ENCODE measurements around the gene MTUS2.

The MTUS2 gene

DNA sequence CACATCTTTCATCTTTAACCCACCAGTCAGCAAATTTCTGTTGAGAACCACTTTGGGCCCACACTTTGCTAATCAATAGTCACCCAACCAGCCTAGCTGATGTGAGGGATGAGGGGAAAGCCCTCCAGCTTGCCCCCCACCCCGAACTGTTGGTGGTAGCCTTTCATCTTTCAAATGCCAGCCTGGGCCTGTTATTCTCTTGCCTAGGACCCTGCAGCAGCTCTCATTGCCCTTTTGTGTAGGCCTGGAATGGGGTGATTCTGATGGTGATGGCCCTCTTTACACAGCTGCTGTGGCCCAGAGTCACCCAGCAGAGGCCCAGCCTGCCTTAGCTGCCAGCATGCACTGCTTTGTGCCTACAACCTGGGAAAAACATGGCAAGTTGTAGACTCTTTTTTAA is 480.9 kb downstream of the MTUS2 start:
- Histone ChIP-seq H3K79me2 (ENCODE audit: control insufficient read depth, insufficient read depth, low read length, unreplicated experiment) (no peaks in the 10 kb centered on the region), H3K4me1 (ENCODE audit: control insufficient read depth, insufficient read depth, low read length, unreplicated experiment) (no peaks in the 10 kb centered on the region), H2AFZ (ENCODE audit: low read length, unreplicated experiment) (no peak overlapping the region), H3K27ac (ENCODE audit: low read depth, low read length) (no peak overlapping the region), H3K4me3 (ENCODE audit: low read depth, low read length) (no peak overlapping the region), H3K36me3 (ENCODE audit: insufficient read depth, low read length) (no peaks in the 10 kb centered on the region), H3K27me3 (ENCODE audit: insufficient read depth, low read length) (no peaks in the 10 kb centered on the region)

DNA sequence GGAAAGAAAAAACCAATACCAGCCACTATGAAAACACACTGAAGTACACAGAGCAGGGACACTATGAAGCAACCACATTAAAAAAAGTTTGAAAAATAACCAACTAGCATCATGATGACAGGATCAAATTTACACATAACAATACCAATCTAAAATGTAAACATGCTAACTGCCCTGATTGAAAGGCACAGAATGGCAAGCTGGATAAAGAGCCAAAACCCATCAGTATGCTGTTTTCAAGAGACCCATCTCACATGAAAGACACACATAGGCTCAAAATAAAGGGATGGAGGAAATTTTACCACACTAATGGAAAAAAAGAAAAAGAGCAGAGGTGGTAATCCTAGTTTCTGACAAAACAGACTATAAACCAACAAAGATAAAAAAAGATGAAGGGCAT is 484.0 kb downstream of the MTUS2 start:
- no peaks in the 10 kb centered on the region for H3K79me2 ChIP-seq (ENCODE audit: control insufficient read depth, insufficient read depth, low read length, unreplicated experiment)
- no peak overlapping the region for H2AFZ ChIP-seq (ENCODE audit: low read length, unreplicated experiment)
- H3K36me3 ChIP-seq (ENCODE audit: insufficient read depth, low read length) = no peaks in the 10 kb centered on the region
- no peaks in the 10 kb centered on the region for H3K4me1 ChIP-seq (ENCODE audit: control insufficient read depth, insufficient read depth, low read length, unreplicated experiment)
- H3K4me3 ChIP-seq (ENCODE audit: low read depth, low read length) = no peak overlapping the region
- H3K27me3 ChIP-seq (ENCODE audit: insufficient read depth, low read length) = no peaks in the 10 kb centered on the region
- no peak overlapping the region for H3K27ac ChIP-seq (ENCODE audit: low read depth, low read length)

DNA sequence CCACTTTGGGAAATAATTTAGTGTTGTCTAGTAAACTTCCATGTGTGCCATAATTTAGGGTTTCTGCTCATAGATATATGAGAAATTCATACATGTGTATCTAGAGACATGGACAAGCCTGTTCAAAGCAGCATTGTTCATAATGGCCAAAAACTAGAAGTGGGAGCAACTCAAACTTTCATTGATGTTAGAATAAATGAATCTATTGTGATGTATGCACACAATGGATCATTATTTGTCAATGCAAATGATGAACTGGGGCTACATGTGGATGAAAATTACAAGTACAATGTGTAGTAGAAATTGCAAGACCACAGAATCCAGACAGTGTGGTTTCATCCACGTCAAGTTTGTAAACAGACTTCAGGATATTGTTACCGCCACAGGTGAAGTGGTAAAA is 490.7 kb downstream of the MTUS2 start:
- Histone ChIP-seq H3K4me3 (ENCODE audit: low read depth, low read length) (no peak overlapping the region), H3K4me1 (ENCODE audit: control insufficient read depth, insufficient read depth, low read length, unreplicated experiment) (no peaks in the 10 kb centered on the region), H3K27ac (ENCODE audit: low read depth, low read length) (no peak overlapping the region), H3K27me3 (ENCODE audit: insufficient read depth, low read length) (no peaks in the 10 kb centered on the region), H3K79me2 (ENCODE audit: control insufficient read depth, insufficient read depth, low read length, unreplicated experiment) (no peaks in the 10 kb centered on the region), H3K36me3 (ENCODE audit: insufficient read depth, low read length) (no peaks in the 10 kb centered on the region), H2AFZ (ENCODE audit: low read length, unreplicated experiment) (no peak overlapping the region)

DNA sequence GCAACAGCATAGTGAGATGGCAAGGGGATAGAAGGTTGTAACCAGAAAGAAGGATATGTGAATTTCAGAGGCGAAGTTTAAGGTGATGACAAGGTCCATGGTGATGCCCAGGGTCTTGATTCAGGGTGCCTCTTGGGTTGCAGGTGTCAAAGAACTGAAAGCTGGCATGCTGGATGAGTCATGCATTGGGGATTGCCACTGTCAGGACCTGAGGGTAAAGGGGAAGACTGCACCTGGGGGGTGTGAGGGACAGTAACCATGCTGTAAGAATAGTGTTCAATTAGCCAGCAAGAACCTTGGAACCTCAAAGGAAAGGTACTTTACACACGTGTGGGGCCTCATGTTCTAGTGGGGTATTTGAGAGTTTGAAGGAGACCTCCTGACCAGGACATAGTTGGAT is 495.7 kb downstream of the MTUS2 start:
- Histone ChIP-seq H3K4me3 (ENCODE audit: low read depth, low read length) (no peak overlapping the region), H3K27ac (ENCODE audit: low read depth, low read length) (no peak overlapping the region), H3K4me1 (ENCODE audit: control insufficient read depth, insufficient read depth, low read length, unreplicated experiment) (no peaks in the 10 kb centered on the region), H2AFZ (ENCODE audit: low read length, unreplicated experiment) (no peak overlapping the region), H3K27me3 (ENCODE audit: insufficient read depth, low read length) (peaks cover 23% of the 10 kb centered on the region), H3K36me3 (ENCODE audit: insufficient read depth, low read length) (no peaks in the 10 kb centered on the region), H3K79me2 (ENCODE audit: control insufficient read depth, insufficient read depth, low read length, unreplicated experiment) (no peaks in the 10 kb centered on the region)

DNA sequence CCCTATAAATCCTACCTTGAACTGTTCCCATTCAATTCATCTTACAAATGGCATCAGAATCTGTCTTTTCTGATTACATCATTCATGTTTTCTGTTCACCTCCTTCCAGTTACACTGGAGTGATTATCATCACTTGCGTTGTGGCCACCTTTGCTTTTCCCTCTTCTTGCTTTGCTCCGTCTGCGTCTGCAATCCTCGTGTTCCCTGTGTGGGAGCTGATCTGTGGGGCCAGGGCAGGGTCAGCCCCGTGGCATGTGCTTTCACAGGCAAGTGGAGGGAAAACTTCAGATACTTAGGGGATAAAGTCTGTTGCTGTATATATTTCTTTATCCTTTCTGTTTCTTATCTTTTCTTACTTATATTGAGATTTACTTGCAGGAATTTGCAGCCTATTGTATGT is 497.7 kb downstream of the MTUS2 start:
- H3K79me2 ChIP-seq (ENCODE audit: control insufficient read depth, insufficient read depth, low read length, unreplicated experiment) = no peaks in the 10 kb centered on the region
- H3K4me1 ChIP-seq (ENCODE audit: control insufficient read depth, insufficient read depth, low read length, unreplicated experiment) = no peaks in the 10 kb centered on the region
- peaks cover 26% of the 10 kb centered on the region for H3K27me3 ChIP-seq (ENCODE audit: insufficient read depth, low read length)
- no peak overlapping the region for H3K27ac ChIP-seq (ENCODE audit: low read depth, low read length)
- no peaks in the 10 kb centered on the region for H3K36me3 ChIP-seq (ENCODE audit: insufficient read depth, low read length)
- H2AFZ ChIP-seq (ENCODE audit: low read length, unreplicated experiment) = no peak overlapping the region
- H3K4me3 ChIP-seq (ENCODE audit: low read depth, low read length) = no peak overlapping the region

DNA sequence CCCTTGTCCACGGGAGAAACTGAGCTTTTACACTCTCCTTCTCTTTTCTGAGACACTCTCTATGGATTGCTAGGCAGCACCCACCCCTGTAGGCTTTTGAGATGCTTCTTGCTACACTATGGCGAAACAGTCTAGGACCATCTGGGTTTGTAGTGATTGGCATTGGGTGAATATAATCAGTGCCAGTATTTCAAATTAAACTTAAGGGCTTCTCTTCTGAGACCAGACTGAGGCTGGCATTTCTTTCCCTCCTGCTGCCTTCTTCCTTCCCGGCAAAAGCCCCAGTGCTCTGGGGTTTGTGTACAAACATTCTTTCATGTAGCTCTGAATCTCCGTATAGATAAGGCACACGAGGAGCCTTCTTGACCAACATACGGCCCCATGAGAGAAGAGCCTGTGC is 498.6 kb downstream of the MTUS2 start:
- H3K79me2 ChIP-seq (ENCODE audit: control insufficient read depth, insufficient read depth, low read length, unreplicated experiment) = no peaks in the 10 kb centered on the region
- H3K27me3 ChIP-seq (ENCODE audit: insufficient read depth, low read length) = peaks cover 27% of the 10 kb centered on the region
- no peaks in the 10 kb centered on the region for H3K36me3 ChIP-seq (ENCODE audit: insufficient read depth, low read length)
- no peaks in the 10 kb centered on the region for H3K4me1 ChIP-seq (ENCODE audit: control insufficient read depth, insufficient read depth, low read length, unreplicated experiment)
- no peak overlapping the region for H3K4me3 ChIP-seq (ENCODE audit: low read depth, low read length)
- no peak overlapping the region for H2AFZ ChIP-seq (ENCODE audit: low read length, unreplicated experiment)
- H3K27ac ChIP-seq (ENCODE audit: low read depth, low read length) = no peak overlapping the region

DNA sequence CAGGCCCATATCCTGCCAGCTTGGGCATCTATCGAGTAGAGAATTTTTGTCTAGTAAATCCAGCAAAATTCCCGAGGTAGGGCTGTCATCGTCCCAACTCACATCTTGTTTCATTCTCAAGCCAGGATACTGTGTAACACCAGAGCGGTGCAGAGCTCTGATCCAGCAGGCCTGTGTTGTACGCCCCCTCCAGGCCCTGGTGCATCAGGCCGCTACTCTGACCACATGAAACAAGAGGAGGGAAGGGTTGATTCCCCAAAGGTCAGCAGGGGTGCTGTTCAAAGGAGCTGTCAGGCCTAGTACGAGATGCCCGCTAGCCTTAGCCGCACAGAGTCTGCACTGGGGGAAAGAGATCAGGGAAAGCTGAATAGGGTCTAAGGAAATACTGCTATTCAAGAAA is 499.3 kb downstream of the MTUS2 start:
- Histone ChIP-seq H3K4me1 (ENCODE audit: control insufficient read depth, insufficient read depth, low read length, unreplicated experiment) (no peaks in the 10 kb centered on the region), H2AFZ (ENCODE audit: low read length, unreplicated experiment) (no peak overlapping the region), H3K27me3 (ENCODE audit: insufficient read depth, low read length) (peaks cover 34% of the 10 kb centered on the region), H3K4me3 (ENCODE audit: low read depth, low read length) (no peak overlapping the region), H3K79me2 (ENCODE audit: control insufficient read depth, insufficient read depth, low read length, unreplicated experiment) (no peaks in the 10 kb centered on the region), H3K36me3 (ENCODE audit: insufficient read depth, low read length) (no peaks in the 10 kb centered on the region), H3K27ac (ENCODE audit: low read depth, low read length) (no peak overlapping the region)

DNA sequence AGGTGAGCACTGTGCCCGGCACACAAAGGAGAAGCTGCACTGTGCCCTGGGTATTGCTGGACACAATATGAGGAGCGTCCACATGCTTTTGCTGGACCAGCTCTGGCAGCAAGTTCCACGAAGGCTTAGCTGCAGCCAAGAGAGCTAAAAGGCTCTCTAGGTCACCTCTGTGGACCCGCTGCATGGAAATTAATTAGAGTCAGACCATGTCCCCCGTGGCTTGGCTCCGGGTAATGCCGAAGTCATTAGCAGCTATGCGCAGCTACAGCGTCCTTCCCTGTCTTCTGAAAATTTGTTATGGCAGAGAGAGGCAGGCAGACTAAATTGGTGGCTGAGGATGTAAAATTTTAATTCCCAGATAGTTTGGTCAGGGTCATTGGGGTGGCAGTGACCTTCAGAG is 503.8 kb downstream of the MTUS2 start:
- Histone ChIP-seq H3K27me3 (ENCODE audit: insufficient read depth, low read length) (peaks cover 22% of the 10 kb centered on the region), H3K36me3 (ENCODE audit: insufficient read depth, low read length) (no peaks in the 10 kb centered on the region), H3K4me3 (ENCODE audit: low read depth, low read length) (no peak overlapping the region), H2AFZ (ENCODE audit: low read length, unreplicated experiment) (no peak overlapping the region), H3K79me2 (ENCODE audit: control insufficient read depth, insufficient read depth, low read length, unreplicated experiment) (no peaks in the 10 kb centered on the region), H3K27ac (ENCODE audit: low read depth, low read length) (no peak overlapping the region), H3K4me1 (ENCODE audit: control insufficient read depth, insufficient read depth, low read length, unreplicated experiment) (no peaks in the 10 kb centered on the region)

DNA sequence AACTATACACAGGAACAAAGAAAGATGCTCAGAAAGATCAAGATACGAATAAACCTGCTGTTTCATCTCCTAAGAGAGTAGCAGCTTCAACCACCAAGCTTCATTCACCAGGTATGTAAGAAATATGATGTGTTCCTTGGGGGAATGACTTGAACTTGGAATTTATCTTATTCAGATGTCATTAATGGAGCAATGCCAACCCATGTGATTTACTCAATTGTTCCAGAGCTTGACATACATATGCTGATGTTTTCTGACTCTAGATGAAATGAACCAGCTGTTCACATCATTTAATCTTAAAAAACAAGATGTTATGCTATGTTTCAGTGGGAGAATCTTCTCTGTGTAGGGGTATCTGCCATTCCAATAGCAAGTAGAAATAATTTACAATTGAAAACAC is 504.5 kb downstream of the MTUS2 start:
- Histone ChIP-seq H3K4me3 (ENCODE audit: low read depth, low read length) (no peak overlapping the region), H2AFZ (ENCODE audit: low read length, unreplicated experiment) (no peak overlapping the region), H3K36me3 (ENCODE audit: insufficient read depth, low read length) (no peaks in the 10 kb centered on the region), H3K79me2 (ENCODE audit: control insufficient read depth, insufficient read depth, low read length, unreplicated experiment) (no peaks in the 10 kb centered on the region), H3K27ac (ENCODE audit: low read depth, low read length) (no peak overlapping the region), H3K4me1 (ENCODE audit: control insufficient read depth, insufficient read depth, low read length, unreplicated experiment) (no peaks in the 10 kb centered on the region), H3K27me3 (ENCODE audit: insufficient read depth, low read length) (peaks cover 16% of the 10 kb centered on the region; the same call in 1 of the 2 replicates)

DNA sequence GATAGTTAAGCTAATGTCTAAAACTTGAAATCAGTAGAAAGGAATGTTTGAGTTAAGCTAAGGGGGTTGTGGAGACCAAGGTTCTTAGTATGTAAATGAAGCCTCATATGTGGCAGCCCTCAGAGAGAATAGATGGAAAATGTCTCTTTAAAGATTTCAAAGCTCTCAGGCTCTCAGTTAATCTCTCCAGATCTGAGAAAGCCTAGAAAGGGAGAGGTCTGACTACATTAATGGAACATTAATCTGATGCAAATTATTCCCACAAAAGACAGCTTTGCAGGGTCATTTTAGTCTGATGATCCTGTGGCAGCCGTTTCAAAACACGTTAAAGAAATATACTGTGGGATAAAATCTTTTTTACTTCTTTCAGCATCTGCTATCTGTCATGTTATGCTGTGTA is 508.4 kb downstream of the MTUS2 start:
- no peaks in the 10 kb centered on the region for H3K4me1 ChIP-seq (ENCODE audit: control insufficient read depth, insufficient read depth, low read length, unreplicated experiment)
- no peak overlapping the region for H2AFZ ChIP-seq (ENCODE audit: low read length, unreplicated experiment)
- H3K27ac ChIP-seq (ENCODE audit: low read depth, low read length) = no peak overlapping the region
- H3K27me3 ChIP-seq (ENCODE audit: insufficient read depth, low read length) = 0 out of 2 replicates have a peak, but pooled peaks cover 9% of the 10 kb centered on the region
- H3K4me3 ChIP-seq (ENCODE audit: low read depth, low read length) = no peak overlapping the region
- H3K36me3 ChIP-seq (ENCODE audit: insufficient read depth, low read length) = no peaks in the 10 kb centered on the region
- H3K79me2 ChIP-seq (ENCODE audit: control insufficient read depth, insufficient read depth, low read length, unreplicated experiment) = no peaks in the 10 kb centered on the region

DNA sequence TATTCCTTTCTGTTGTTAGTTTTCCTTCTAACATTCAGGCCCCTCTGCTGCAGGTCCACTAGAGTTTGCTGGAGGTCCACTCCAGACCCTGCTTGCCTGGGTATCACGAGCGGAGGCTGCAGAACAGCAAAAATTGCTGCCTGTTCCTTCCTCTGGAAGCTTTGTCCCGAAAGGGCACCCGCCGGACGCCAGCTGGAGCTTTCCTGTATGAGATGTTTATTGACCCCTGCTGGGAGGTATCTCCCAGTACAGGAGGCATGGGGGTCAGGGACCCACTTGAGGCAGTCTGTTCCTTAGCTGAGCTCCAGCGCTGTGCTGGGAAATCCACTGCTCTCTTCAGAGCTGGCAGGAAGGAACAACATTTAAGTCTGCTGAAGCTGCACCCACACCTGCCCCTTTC is 516.2 kb downstream of the MTUS2 start:
- Histone ChIP-seq H3K79me2 (ENCODE audit: control insufficient read depth, insufficient read depth, low read length, unreplicated experiment) (no peaks in the 10 kb centered on the region), H3K27me3 (ENCODE audit: insufficient read depth, low read length) (no peaks in the 10 kb centered on the region), H3K36me3 (ENCODE audit: insufficient read depth, low read length) (no peaks in the 10 kb centered on the region), H3K4me1 (ENCODE audit: control insufficient read depth, insufficient read depth, low read length, unreplicated experiment) (no peaks in the 10 kb centered on the region), H3K27ac (ENCODE audit: low read depth, low read length) (no peak overlapping the region), H2AFZ (ENCODE audit: low read length, unreplicated experiment) (no peak overlapping the region), H3K4me3 (ENCODE audit: low read depth, low read length) (no peak overlapping the region)
